ENCODE data around the gene CD302. TPM values are rescaled to one million over a fixed set of nuclear protein-coding genes. Genes with fewer than 3 reads are reported as not detected.

Gene CD302, protein sequence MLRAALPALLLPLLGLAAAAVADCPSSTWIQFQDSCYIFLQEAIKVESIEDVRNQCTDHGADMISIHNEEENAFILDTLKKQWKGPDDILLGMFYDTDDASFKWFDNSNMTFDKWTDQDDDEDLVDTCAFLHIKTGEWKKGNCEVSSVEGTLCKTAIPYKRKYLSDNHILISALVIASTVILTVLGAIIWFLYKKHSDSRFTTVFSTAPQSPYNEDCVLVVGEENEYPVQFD
- 0.68 and 0.86 TPM in 2 replicates for total RNA-seq (2021)
- long read RNA-seq, partial matches to known transcripts: 2 of 4 reads
- long read RNA-seq, other reads (novel, unspliced or antisense): 1 of 4 reads

DNA sequence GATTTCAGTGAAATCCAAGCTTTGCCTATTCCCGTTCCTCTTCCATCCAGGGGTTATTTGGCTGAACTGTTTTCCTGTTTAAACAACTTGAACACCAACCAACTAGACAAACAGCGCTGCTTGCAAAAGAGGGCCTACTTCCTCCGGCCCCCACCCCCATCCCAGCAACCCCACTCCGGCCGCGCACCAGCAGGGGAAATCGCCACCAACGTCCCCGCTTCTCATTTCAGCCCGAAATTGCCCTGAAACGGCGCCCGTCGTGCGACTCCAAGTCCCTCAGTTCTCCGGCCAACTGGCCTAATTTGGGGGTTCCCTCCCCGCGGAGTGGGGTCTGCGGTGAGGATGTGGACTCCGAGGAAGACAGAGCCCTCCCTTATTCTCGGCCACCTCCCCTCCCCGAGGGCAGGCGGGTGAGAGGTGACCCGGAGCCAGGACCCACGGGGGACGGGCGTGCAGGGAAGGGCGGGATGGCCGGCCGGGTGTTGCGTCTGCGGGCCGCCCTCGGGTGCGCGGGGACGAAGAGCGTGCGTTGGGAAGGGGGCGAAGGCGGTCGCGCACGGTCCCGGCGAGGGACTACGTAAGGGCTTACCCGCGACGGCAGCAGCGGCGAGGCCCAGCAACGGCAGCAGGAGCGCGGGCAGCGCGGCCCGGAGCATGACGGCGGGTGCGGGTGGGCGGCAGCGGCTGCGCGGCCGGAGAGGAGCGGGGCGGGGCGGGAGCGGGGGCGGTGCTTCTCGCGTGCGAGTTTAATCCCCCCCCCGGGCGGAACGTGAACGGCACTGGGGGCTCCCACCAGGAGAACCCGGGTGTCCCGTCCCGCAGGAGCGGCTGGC is at the start of gene CD302:
CD302 (minus strand) TSS at position 666 of the 833 bp plus-strand sequence; CDS start at position 656, 10 bp downstream.
- Mint-ChIP-seq H3K36me3 (ENCODE audit: insufficient read depth in 1 of 3, low read depth in 3 of 3) (no peaks in the 10 kb centered on the region), H3K27me3 (ENCODE audit: low read depth) (peaks cover 59% of the 10 kb centered on the region), H3K4me3 (peak within 1 kb of the TSS; percentile 72 to 84), H3K9me3 (no peaks in the 10 kb centered on the region), H3K4me1 (peaks cover 7 to 12% of the 10 kb centered on the region in 2 experiments), H3K27ac (no peak within 1 kb of the TSS)
- Histone ChIP-seq H2BK120ac (ENCODE audit: low read depth, low read length, poor library complexity, severe bottlenecking) (no peak within 1 kb of the TSS), H3K23ac (ENCODE audit: insufficient read length, low read depth, low read length) (no peak within 1 kb of the TSS), H2BK20ac (ENCODE audit: low read depth, low read length, poor library complexity, severe bottlenecking) (no peak within 1 kb of the TSS), H4K5ac (ENCODE audit: insufficient read length, low read depth, low read length) (no peak within 1 kb of the TSS), H3T11ph (ENCODE audit: low read length) (no peak within 1 kb of the TSS), H4K20me1 (ENCODE audit: control insufficient read depth, insufficient read depth, insufficient read length) (no peaks in the 10 kb centered on the region), H3K23me2 (ENCODE audit: insufficient read length, low read depth, low read length, poor library complexity, severe bottlenecking) (peaks cover 4% of the 10 kb centered on the region), H2BK15ac (ENCODE audit: low read depth, low read length) (no peak within 1 kb of the TSS), H4K91ac (ENCODE audit: insufficient read length, low read depth, low read length) (no peak within 1 kb of the TSS), H2BK5ac (ENCODE audit: insufficient read length, low read length) (no peak within 1 kb of the TSS), H3K4ac (ENCODE audit: low read depth, low read length) (no peak within 1 kb of the TSS), H4K8ac (replicated peaks; ENCODE audit: insufficient read length, low read depth, low read length) (no peak within 1 kb of the TSS), H3K79me2 (ENCODE audit: insufficient read depth, low read length) (no peaks in the 10 kb centered on the region), H3K27me3 (ENCODE audit: insufficient read depth, low read length) (peaks cover 12% of the 10 kb centered on the region; the same call in 1 of the 2 replicates), H3K9ac (ENCODE audit: extremely low read depth, insufficient read length, low read length) (peak within 1 kb of the TSS; percentile 6), H3K4me2 (ENCODE audit: insufficient read depth, insufficient read length, low read length) (peak within 1 kb of the TSS; percentile 44), H2AK5ac (ENCODE audit: insufficient read length, low read length) (no peak within 1 kb of the TSS), H3K9me3 (ENCODE audit: control insufficient read depth, low read depth, low read length) (no peaks in the 10 kb centered on the region), H3K14ac (ENCODE audit: insufficient read depth, low read length) (peak within 1 kb of the TSS; percentile 68), H3K18ac (ENCODE audit: insufficient read length, low read depth, low read length) (no peak within 1 kb of the TSS), H3K79me1 (ENCODE audit: insufficient read depth, low read depth, low read length, poor library complexity, severe bottlenecking) (no peaks in the 10 kb centered on the region), H3K56ac (ENCODE audit: insufficient read length, low read depth, low read length) (no peak within 1 kb of the TSS), H3K27ac (ENCODE audit: insufficient read length, low read depth, low read length) (no peak within 1 kb of the TSS), H2AFZ (ENCODE audit: low read length) (no peak within 1 kb of the TSS), H3K4me1 (ENCODE audit: insufficient read depth, low read length) (no peaks in the 10 kb centered on the region), H2BK12ac (ENCODE audit: insufficient read length, low read depth, low read length) (no peak within 1 kb of the TSS)
- DNase-seq: peak; percentile 48
- no CpG with 5 or more reads among the region's 82 CpGs for WGBS (ENCODE audit: extremely low coverage, insufficient read length, low lambda C conversion rate)
- TF ChIP-seq, protein P1, sequence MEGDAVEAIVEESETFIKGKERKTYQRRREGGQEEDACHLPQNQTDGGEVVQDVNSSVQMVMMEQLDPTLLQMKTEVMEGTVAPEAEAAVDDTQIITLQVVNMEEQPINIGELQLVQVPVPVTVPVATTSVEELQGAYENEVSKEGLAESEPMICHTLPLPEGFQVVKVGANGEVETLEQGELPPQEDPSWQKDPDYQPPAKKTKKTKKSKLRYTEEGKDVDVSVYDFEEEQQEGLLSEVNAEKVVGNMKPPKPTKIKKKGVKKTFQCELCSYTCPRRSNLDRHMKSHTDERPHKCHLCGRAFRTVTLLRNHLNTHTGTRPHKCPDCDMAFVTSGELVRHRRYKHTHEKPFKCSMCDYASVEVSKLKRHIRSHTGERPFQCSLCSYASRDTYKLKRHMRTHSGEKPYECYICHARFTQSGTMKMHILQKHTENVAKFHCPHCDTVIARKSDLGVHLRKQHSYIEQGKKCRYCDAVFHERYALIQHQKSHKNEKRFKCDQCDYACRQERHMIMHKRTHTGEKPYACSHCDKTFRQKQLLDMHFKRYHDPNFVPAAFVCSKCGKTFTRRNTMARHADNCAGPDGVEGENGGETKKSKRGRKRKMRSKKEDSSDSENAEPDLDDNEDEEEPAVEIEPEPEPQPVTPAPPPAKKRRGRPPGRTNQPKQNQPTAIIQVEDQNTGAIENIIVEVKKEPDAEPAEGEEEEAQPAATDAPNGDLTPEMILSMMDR (conservative IDR thresholded peaks at IDR 0.05): no peak
